Activated naive CD8-positive, alpha-beta T cell treated with anti-CD3 and anti-CD28 coated beads, Interleukin-2, amount 10 ng/mL, durations not matched to agents 7 days and 5 days (primary cell): ENCODE data around the gene MAD1L1. TPM values are rescaled to one million over a fixed set of nuclear protein-coding genes. Genes with fewer than 3 reads are reported as not detected.

ENCODE experiments used
- ATAC-seq: fragments of 150-1000 bp; cut with Tn5 transposase; one replicate; pipeline ENCODE4 v1.10.0; 2021; ENCODE audit warnings: low read depth, moderate library complexity
- POLR2A ChIA-PET: fragments of 350-600 bp; sonication (Branson Sonifier 250); formaldehyde crosslinking; loops from one replicate; lab custom pipeline; 2021; ENCODE audit warnings: antibody characterized with exemption; lab: Charles Lee
- DNase-seq: peaks from one replicate; pipeline ENCODE4 v3.0.0; 2021
- H3K27ac Mint-ChIP-seq: one replicate; pipeline ENCODE4 v1.8.0; 2022; ENCODE audit warnings: mild to moderate bottlenecking, mixed read lengths
- H3K27me3 Mint-ChIP-seq: one replicate; pipeline ENCODE4 v1.8.0; 2022; ENCODE audit warnings: mild to moderate bottlenecking, moderate library complexity, mixed read lengths
- H3K36me3 Mint-ChIP-seq: one replicate; pipeline ENCODE4 v1.8.0; 2021; ENCODE audit warnings: mild to moderate bottlenecking, mixed read lengths
- H3K4me1 Mint-ChIP-seq: one replicate; pipeline ENCODE4 v1.8.0; 2021; ENCODE audit warnings: mixed read lengths
- H3K4me3 Mint-ChIP-seq: one replicate; pipeline ENCODE4 v1.8.0; 2022; ENCODE audit warnings: mild to moderate bottlenecking, moderate library complexity, mixed read lengths
- H3K9me3 Mint-ChIP-seq: one replicate; pipeline ENCODE4 v1.8.0; 2021; ENCODE audit warnings: mixed read lengths
- total RNA-seq, 2 experiments: library from RNA; stranded (reverse); gene quantifications; one replicate each; pipeline ENCODE4 v1.2.3, GENCODE V29; 2021

Gene MAD1L1
- total RNA-seq, 2 experiments from 2014 or later: 72.7 to 82.6 TPM

DNA sequence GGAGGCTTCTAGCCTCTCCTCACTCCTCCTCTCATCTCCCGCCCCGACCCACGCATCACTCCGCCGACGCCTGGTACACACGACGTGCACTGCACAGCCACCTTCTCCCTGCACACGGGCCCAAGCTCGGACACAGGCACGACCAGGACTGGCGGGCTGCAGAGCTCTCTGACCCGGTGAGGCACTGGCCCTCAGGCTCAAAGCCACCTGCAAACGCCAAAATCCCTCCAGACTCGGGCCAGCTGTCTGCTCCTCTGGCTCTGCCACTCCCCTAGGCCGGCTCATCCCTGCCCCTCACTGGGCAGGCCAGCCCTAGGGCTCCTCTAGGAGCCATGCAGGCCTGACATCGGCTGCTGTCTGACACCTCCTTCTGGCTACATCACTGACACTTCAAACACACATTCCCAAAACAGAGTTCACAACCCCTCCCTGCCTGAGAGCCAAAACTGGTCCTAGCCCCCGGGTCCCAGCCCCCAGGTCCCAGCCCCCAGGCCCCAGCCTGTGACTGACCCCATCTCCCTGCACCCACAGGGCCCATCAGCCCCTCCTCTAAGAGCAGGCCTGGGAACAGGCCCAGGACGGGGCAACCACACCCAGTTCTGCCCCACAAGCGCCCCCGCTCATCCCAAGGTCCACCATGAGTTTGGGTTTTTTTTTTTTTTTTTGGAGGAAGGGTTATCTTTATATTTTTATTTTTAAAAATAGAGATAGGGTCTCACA, 35.1 kb downstream of the MAD1L1 start:
- Mint-ChIP-seq H3K9me3 (peaks cover 2% of the 10 kb centered on the region), H3K27me3 (no peaks in the 10 kb centered on the region), H3K27ac (no peak overlapping the region), H3K4me1 (peaks cover 5% of the 10 kb centered on the region), H3K4me3 (no peak overlapping the region), H3K36me3 (peaks cover 16% of the 10 kb centered on the region)
- no peak for ATAC-seq
- POLR2A ChIA-PET: no interaction called here
- DNase-seq: no peak

DNA sequence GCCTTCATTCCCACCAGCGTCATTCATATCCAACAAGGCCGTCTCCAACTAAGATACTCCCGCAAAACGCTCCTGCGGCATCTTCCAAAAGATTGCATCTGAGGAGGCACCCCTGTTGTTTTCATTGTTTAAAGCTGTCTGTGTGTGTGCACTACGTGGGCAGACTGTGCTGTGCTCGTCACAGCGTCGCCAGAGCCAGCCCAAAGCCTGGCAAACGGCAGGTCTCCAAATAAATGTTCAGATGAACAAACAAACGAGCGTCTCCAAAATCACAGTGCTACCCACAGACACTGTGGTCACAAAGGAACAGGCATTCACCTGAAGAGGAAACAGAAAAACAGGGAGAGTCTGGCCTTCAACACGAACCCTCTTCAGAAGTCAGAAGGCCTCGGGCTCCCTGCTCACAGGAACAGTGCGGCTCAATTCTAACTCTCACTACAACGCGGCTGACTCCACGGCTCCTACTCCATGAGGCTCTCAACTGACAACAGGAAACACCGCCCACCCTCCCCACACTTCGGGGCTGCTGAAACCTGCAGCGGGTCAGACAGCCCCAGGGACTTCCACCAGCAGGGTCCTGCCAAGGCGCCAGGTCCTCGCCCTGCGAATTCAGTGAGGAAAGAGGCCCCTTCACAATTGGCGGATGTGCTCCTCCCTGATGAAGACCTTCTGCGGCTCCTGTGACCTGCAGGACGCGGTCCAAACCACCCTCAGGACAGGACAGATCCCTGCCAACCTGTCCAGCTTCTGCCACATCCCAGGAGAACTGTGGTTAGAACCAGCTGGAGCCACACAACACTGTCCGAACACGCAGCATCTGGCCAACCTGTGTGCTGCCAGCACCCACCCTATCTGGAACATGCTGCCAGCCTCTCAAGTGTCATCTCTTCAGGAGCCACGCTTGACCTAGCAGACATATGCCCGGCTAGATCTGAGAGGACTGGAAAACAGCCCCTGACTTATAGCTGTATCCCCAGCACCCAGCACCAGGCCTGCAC, 36.1 kb downstream of the MAD1L1 start:
- no peak for ATAC-seq
- Mint-ChIP-seq H3K27ac (no peak overlapping the region), H3K36me3 (peaks cover 18% of the 10 kb centered on the region), H3K27me3 (no peaks in the 10 kb centered on the region), H3K9me3 (peaks cover 2% of the 10 kb centered on the region), H3K4me1 (peaks cover 5% of the 10 kb centered on the region), H3K4me3 (no peak overlapping the region)
- POLR2A ChIA-PET: no interaction called here
- DNase-seq: no peak

DNA sequence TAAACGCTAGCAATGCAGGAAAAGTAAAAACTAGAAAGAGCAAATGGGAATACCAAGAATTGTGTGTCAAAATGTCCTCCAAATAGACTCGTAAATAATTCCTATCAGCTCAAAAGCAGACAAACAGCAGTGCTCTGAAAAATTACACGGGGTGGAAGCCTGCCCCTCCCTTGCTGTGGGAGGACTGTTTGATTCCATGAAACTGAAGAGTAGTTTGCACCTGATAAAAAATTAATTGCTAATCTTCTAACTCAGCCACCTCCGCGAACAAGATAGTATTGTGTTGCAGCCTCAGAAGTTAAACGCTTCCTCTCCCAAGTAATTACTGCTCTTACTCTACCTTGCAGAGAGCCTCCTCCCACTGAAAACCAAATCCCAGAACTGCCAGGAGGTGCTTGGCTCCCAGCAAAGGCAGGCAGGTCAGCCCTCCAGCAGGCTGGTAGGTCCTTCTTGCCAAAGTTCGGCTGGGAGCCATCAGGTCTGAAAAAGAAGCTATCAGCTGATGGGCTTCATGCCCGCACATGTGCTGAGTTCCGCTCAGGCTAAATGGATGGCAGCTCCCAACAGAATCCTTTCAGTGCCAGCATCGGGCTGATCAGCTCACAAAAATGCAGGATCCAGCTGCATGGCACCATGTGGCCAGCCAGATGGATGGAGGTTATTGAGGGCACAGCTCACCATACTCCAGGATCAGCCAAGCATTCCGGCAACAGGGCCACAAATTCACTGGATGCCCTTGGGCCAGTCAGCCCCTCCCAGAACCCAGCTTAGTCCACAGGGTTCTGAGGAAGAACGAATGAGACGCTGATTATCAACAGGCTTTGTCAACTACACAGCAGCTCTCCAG, 37.1 kb downstream of the MAD1L1 start:
- peaks cover 2% of the 10 kb centered on the region for H3K9me3 Mint-ChIP-seq
- no peak overlapping the region for H3K27ac Mint-ChIP-seq
- ATAC-seq (no peak), DNase-seq (no peak)
- peaks cover 21% of the 10 kb centered on the region for H3K36me3 Mint-ChIP-seq
- H3K4me1 Mint-ChIP-seq: peaks cover 5% of the 10 kb centered on the region
- H3K4me3 Mint-ChIP-seq: no peak overlapping the region
- POLR2A ChIA-PET: no interaction called here
- H3K27me3 Mint-ChIP-seq: no peaks in the 10 kb centered on the region

DNA sequence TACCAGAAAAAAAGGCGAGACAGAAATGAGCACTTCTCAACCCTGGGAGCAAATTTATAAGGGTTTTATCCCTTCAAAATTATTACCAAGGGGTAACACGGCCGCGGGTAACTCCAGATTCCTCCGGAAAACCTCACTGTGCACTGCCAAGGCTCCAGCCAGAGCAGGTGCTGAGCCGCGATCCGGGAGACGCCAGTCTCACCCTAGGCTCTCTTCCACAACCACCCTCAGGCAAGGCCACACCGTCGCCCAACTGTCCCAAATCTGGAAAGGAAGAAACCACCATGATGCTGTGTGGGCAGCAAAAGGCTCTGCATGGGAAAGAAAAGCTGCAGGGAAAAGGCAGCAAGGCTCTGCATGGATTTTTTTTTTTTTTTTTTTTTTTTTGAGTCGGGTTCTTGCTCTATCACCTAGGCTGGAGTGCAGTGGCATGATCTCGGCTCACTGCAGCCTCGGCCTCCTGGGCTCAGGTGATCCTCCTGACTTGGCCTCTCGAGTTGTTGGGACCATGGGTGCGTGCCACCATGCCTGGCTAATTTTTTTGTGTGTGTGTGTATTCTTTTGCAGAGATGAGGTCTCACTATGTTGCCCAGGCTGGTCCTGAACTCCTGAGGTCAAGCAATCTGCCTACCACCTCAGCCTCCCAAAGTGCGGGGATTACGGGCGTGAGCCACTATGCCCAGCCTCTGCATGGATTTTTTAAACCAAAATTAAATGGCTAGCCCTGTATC, 39.0 kb downstream of the MAD1L1 start:
- Mint-ChIP-seq H3K27me3 (no peaks in the 10 kb centered on the region), H3K36me3 (peaks cover 31% of the 10 kb centered on the region), H3K27ac (no peak overlapping the region), H3K4me1 (peaks cover 5% of the 10 kb centered on the region), H3K9me3 (peaks cover 2% of the 10 kb centered on the region), H3K4me3 (no peak overlapping the region)
- no peak for DNase-seq
- no peak for ATAC-seq
- POLR2A ChIA-PET: no interaction called here

DNA sequence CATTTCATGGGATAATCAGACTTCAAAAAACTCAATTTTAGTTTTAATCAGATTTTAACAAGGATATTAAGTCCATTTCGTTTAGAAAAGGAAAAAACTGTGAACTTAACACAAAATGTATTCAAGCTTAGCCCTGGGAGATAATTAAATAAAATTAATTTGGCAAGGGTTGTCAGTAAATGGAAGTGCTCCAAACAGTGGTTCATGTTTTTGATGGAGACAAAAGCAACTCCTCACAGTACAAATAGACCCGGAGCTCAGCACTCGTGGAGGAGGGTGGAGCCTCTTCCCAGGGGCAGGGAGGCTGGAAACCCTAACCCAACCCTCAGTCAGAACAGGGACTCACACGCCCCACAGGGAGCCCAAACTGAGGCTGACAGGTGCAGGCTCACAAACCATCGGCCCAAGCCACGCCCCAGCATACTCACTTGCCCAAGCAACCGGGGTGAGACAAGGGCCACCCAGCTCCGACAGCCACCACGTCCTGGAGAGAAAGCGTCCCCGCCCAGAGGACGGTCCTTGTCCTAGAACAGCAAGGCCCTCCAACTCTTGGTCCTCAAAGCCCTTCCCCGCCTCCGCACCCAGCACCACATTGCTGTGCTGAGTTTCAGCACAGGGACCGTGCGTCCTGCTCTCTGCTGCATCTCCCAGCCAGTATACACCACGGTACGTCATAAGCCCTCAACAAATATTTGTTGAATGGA, 39.8 kb downstream of the MAD1L1 start:
- DNase-seq (no peak), ATAC-seq (no peak)
- H3K27ac Mint-ChIP-seq: no peak overlapping the region
- H3K27me3 Mint-ChIP-seq: no peaks in the 10 kb centered on the region
- H3K36me3 Mint-ChIP-seq: peaks cover 38% of the 10 kb centered on the region
- no peak overlapping the region for H3K4me3 Mint-ChIP-seq
- peaks cover 5% of the 10 kb centered on the region for H3K4me1 Mint-ChIP-seq
- POLR2A ChIA-PET: no interaction called here
- peaks cover 5% of the 10 kb centered on the region for H3K9me3 Mint-ChIP-seq

DNA sequence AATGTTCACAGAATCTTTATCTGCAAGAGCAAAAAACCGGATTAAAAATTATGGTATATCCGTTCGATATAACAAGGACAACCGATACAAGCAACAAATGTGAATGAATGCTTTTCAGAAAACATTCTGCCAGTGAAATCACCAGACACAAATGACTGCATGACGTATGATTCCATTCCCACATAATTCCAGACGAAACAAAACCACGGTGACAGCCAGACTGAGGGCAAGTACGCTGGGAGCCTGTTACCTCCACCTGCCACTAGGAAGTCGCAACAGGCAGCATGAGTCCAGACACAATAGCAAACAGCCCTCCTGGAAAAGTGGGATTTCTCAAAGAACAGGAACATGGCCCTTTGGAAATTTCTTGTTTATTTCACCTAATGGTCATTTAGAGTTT, 41.7 kb downstream of the MAD1L1 start:
- Mint-ChIP-seq H3K4me3 (no peak overlapping the region), H3K27ac (no peak overlapping the region), H3K9me3 (peaks cover 5% of the 10 kb centered on the region), H3K27me3 (no peaks in the 10 kb centered on the region), H3K4me1 (no peaks in the 10 kb centered on the region), H3K36me3 (peaks cover 34% of the 10 kb centered on the region)
- POLR2A ChIA-PET: no interaction called here
- no peak for ATAC-seq
- DNase-seq: no peak

DNA sequence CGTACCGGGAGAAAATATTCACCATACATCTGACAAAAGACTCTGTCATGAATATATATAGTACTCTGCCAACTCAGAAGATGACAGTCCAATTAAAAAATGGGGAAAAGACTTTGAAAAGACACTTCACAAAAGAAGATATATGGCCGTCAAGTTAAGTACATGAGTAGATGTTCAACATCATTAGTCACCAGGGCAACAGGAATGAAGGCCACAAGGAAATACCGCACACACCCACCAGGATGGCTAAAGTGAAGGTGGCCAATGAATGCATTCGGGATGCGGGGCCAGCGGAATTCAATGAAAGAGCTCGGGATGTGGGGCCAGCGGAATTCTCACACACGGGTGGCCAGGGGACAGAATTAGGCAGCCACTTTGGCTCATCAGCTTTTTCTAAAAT, 42.2 kb downstream of the MAD1L1 start:
- DNase-seq (no peak), ATAC-seq (no peak)
- no peak overlapping the region for H3K27ac Mint-ChIP-seq
- H3K27me3 Mint-ChIP-seq: no peaks in the 10 kb centered on the region
- H3K9me3 Mint-ChIP-seq: peaks cover 3% of the 10 kb centered on the region
- POLR2A ChIA-PET: no interaction called here
- H3K4me1 Mint-ChIP-seq: no peaks in the 10 kb centered on the region
- no peak overlapping the region for H3K4me3 Mint-ChIP-seq
- peaks cover 30% of the 10 kb centered on the region for H3K36me3 Mint-ChIP-seq

DNA sequence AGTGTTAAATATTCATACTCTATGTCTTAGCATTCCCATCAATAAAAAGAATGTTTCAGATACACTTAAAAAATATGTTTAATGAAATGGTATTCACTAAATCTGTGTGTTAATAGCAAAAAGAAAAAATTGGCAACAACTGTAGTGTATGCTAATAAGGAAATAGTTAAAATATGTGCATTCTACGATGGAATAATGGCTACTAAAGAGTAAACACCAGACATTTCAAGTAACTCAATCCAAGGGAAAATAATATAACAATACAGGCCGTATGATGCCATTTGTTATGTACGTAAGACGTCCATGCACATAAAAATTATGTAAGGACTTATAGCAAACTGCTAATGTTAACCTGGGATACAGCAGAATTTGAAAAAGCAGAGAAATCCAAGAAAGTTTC, 46.6 kb downstream of the MAD1L1 start:
- DNase-seq (no peak), ATAC-seq (no peak)
- Mint-ChIP-seq H3K9me3 (peaks cover 3% of the 10 kb centered on the region), H3K36me3 (peaks cover 40% of the 10 kb centered on the region), H3K27ac (no peak overlapping the region), H3K4me3 (no peak overlapping the region), H3K4me1 (no peaks in the 10 kb centered on the region), H3K27me3 (no peaks in the 10 kb centered on the region)
- POLR2A ChIA-PET: no interaction called here

DNA sequence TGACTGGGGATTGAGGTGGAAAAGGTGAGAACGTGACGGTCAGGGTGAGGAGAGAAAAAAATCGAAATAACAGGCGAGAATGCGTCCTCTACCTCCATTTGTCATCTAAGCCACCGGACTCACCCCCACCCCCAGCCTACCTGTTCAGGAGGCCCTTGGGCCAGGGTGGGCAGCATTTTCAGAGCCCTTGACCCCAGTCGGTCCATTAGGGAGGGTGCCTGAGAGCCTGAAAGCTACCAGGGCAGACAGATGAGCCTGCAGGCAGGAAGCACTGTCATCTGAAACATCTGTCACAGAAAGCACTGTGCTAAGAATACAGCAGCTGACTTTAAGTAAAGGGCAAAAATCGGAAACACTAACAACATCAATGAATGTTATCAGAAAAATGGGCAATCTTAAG, 47.0 kb downstream of the MAD1L1 start:
- no peaks in the 10 kb centered on the region for H3K4me1 Mint-ChIP-seq
- no peaks in the 10 kb centered on the region for H3K27me3 Mint-ChIP-seq
- ATAC-seq (no peak), DNase-seq (no peak)
- peaks cover 40% of the 10 kb centered on the region for H3K36me3 Mint-ChIP-seq
- H3K27ac Mint-ChIP-seq: no peak overlapping the region
- peaks cover 3% of the 10 kb centered on the region for H3K9me3 Mint-ChIP-seq
- POLR2A ChIA-PET: no interaction called here
- H3K4me3 Mint-ChIP-seq: no peak overlapping the region

DNA sequence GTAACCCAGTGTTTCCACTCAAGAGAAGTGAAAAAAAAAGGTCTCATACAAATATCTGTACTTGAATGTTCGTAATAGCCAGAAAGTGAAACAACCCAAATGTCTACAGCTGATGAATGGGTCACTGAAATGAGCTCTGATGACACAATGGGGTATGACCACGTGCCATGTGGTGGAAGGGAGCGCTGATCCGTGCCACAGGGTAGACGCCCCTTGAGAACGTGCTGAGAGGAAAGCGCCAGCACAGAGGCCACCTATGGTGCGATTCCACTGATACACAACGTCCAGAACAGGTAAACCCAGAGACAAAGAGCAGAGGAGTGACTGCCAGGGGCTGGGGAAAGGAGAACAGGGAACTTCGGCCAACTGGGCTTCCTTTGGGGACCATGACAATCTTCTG, 50.3 kb downstream of the MAD1L1 start:
- Mint-ChIP-seq H3K9me3 (no peaks in the 10 kb centered on the region), H3K4me3 (no peak overlapping the region), H3K4me1 (no peaks in the 10 kb centered on the region), H3K36me3 (peaks cover 21% of the 10 kb centered on the region), H3K27me3 (no peaks in the 10 kb centered on the region), H3K27ac (no peak overlapping the region)
- POLR2A ChIA-PET: interaction anchor here (0.6 kb wide), 1 partner anchor 164 kb away, joined by 4 read pairs; no protein-coding TSS in a partner anchor
- DNase-seq (no peak), ATAC-seq (no peak)

DNA sequence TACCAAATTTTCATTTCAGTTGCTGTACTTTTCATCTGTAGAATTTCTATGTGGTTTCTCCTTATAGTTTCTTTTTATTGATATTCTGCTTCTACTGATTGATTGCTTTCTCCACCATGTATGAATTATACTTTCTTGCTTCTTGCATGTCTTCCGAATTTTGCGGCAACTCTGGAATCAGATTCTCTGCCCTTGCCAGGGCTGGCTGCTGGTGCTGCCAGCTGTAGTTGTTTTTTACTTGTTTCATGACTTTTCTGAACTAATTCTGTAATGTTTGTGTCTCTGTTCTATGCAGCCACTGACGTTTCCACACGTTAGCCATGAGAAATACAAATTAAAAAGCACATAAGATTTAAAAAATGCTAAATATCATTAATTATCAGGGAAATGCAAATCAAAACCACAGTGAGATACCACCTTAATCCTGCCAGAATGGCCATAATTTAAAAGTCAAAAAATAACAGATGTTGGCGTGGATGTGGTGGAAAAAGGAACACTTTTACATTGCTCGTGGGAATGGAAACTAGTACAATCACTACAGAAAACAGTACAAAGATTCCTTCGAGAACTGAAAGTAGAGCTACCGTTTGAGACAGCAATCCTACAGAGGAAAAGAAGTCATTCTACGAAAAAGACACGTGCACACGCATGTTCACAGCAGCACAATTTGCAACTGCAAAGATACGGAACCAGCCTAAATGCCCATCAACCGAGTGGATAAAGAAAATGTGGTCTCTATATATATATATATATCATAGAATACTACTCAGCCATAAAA, 51.5 kb downstream of the MAD1L1 start:
- H3K27me3 Mint-ChIP-seq: no peaks in the 10 kb centered on the region
- no peaks in the 10 kb centered on the region for H3K4me1 Mint-ChIP-seq
- H3K4me3 Mint-ChIP-seq: no peak overlapping the region
- no peak for DNase-seq
- POLR2A ChIA-PET: no interaction called here
- H3K9me3 Mint-ChIP-seq: no peaks in the 10 kb centered on the region
- no peak for ATAC-seq
- no peak overlapping the region for H3K27ac Mint-ChIP-seq
- peaks cover 21% of the 10 kb centered on the region for H3K36me3 Mint-ChIP-seq

DNA sequence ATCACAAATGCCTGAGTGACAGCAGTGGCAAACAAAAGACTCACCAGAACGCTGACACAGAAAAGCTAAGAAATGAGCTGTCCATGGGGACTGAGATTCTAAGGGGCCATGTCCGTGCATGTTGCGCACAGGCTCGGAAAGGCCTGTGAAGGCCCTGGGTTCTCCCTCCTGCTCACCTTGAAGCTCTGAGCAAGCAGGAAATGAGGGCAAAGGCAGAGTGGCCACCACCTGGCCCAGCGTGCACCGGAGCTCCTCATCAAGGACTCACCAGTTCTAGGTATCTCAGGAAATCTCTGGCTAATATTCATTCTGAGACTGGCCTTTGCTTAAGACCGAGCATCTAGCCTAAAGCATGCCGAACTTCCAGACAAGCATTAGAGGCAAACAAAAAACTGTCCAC, 52.7 kb downstream of the MAD1L1 start:
- H3K4me3 Mint-ChIP-seq: no peak overlapping the region
- no peak for DNase-seq
- POLR2A ChIA-PET: no interaction called here
- no peak overlapping the region for H3K27ac Mint-ChIP-seq
- H3K36me3 Mint-ChIP-seq: peaks cover 15% of the 10 kb centered on the region
- no peak for ATAC-seq
- no peaks in the 10 kb centered on the region for H3K27me3 Mint-ChIP-seq
- no peaks in the 10 kb centered on the region for H3K4me1 Mint-ChIP-seq
- H3K9me3 Mint-ChIP-seq: no peaks in the 10 kb centered on the region
